ENCODE results near the gene PRODH2.
"Not testable (repeated sequence)": the region's sequence is repeated elsewhere in the genome, so short reads cannot be mapped to it uniquely, and the experiment has no call there.

Gene PRODH2

GRCh38 chr19:35780717-35781116 is 31.9 kb downstream of the PRODH2 start:
- no peak for DNase-seq

- DNase-seq, result no peak
Measured at GRCh38 chr19:35780058-35780457, 32.6 kb downstream of the PRODH2 start.

- DNase-seq, result no peak
Measured at GRCh38 chr19:35779033-35779432, 33.6 kb downstream of the PRODH2 start.

GRCh38 chr19:35777961-35778360 is 34.7 kb downstream of the PRODH2 start:
- no peak for DNase-seq

GRCh38 chr19:35777086-35777841 is 35.4 kb downstream of the PRODH2 start:
- no peak for DNase-seq

- DNase-seq, result no peak
Measured at GRCh38 chr19:35776102-35776788, 36.4 kb downstream of the PRODH2 start.

- DNase-seq, result peak; percentile 99
Measured at GRCh38 chr19:35775298-35776101, 37.1 kb downstream of the PRODH2 start, which contains the start of gene ARHGAP33. Gene ARHGAP33, plus strand, starts transcription at chr19:35775564. Its CDS starts 95 bp downstream, at chr19:35775659.

GRCh38 chr19:35775046-35775297 is 37.7 kb downstream of the PRODH2 start:
- no peak for DNase-seq

- no peak for DNase-seq
Measured at GRCh38 chr19:35774274-35775045, 38.2 kb downstream of the PRODH2 start.

GRCh38 chr19:35773020-35773806 is 39.4 kb downstream of the PRODH2 start:
- DNase-seq, result no peak

- not testable (repeated sequence) for DNase-seq
Measured at GRCh38 chr19:35772362-35772761, 40.3 kb downstream of the PRODH2 start.

GRCh38 chr19:35768082-35768421 is 44.6 kb downstream of the PRODH2 start:
- DNase-seq, result no peak

GRCh38 chr19:35767288-35768081 is 45.2 kb downstream of the PRODH2 start:
- DNase-seq, result no peak

GRCh38 chr19:35766571-35767104 is 46.0 kb downstream of the PRODH2 start:
- DNase-seq, result no peak

- DNase-seq, result no peak
Measured at GRCh38 chr19:35764432-35765315, 48.0 kb downstream of the PRODH2 start.

- DNase-seq, result no peak
Measured at GRCh38 chr19:35760711-35761349, 51.8 kb downstream of the PRODH2 start.

GRCh38 chr19:35759697-35760096 is 52.9 kb downstream of the PRODH2 start:
- DNase-seq, result no peak

- DNase-seq, result peak; percentile 99
Measured at GRCh38 chr19:35757749-35758608, 54.7 kb downstream of the PRODH2 start, which contains the start of gene PROSER3. Gene PROSER3, plus strand, starts transcription at chr19:35758176. Its CDS starts 40 bp downstream, at chr19:35758216.

Data from activated effector memory CD4-positive, alpha-beta T cell treated with anti-CD3 and anti-CD28 coated beads, Interleukin-2, amount 50 U/mL, for 16 hours (primary cell).